Fibroblast of lung (primary cell): ENCODE results near the gene PTER. TPM values are rescaled to one million over a fixed set of nuclear protein-coding genes. Genes with fewer than 3 reads are reported as not detected.

ENCODE experiments used
- DNase-seq, 2 donors: peaks; one replicate each; pipeline versions ENCODE4 v3.0.0 to v3.0.0-alpha.2; 2010; ENCODE audit warnings: low read depth in 2 of 2
- H2AFZ ChIP-seq: 2 replicates; pipeline ENCODE4 v1.5.1; 2012; ENCODE audit warnings: low read length, control low read depth, inconsistent platforms
- H3K27ac ChIP-seq: 2 replicates; pipeline ENCODE4 v1.5.1; 2011; ENCODE audit warnings: low read length, control low read depth; ENCODE audit not compliant: insufficient read depth
- H3K27me3 ChIP-seq: 2 replicates; pipeline ENCODE4 v1.5.1; 2011; ENCODE audit warnings: mild to moderate bottlenecking, low read length; ENCODE audit not compliant: control insufficient read depth, insufficient read depth
- H3K36me3 ChIP-seq: 2 replicates; pipeline ENCODE4 v1.5.1; 2011; ENCODE audit warnings: low read length; ENCODE audit not compliant: control insufficient read depth, insufficient read depth
- H3K4me1 ChIP-seq: 2 replicates; pipeline ENCODE4 v1.5.1; 2011; ENCODE audit warnings: low read length; ENCODE audit not compliant: control insufficient read depth, insufficient read depth; ENCODE audit errors: extremely low read depth
- H3K4me2 ChIP-seq: 2 replicates; pipeline ENCODE4 v1.5.1; 2011; ENCODE audit warnings: low read length, control low read depth; ENCODE audit not compliant: insufficient read depth; ENCODE audit errors: extremely low read depth
- H3K4me3 ChIP-seq, 4 experiments: fragments of 200-600 bp in 1 of 4; sonication (generic) in 1 of 4; replicated peaks in 1 of 4; 2 replicates each; pipeline ENCODE4 v1.5.1; 2011 to 2016; ENCODE audit warnings: low read length in 4 of 4, low read depth in 3 of 4, mild to moderate bottlenecking in 3 of 4, control low read depth in 2 of 4, inconsistent platforms in 1 of 4, mixed read lengths in 1 of 4; ENCODE audit not compliant: insufficient read depth in 1 of 4; ENCODE audit errors: control extremely low read depth in 1 of 4
- H3K79me2 ChIP-seq: 2 replicates; pipeline ENCODE4 v1.5.1; 2012; ENCODE audit warnings: mild to moderate bottlenecking, low read length, inconsistent platforms; ENCODE audit not compliant: control insufficient read depth, insufficient read depth
- H3K9ac ChIP-seq: 2 replicates; pipeline ENCODE4 v1.5.1; 2011; ENCODE audit warnings: mild to moderate bottlenecking, low read length, control low read depth; ENCODE audit not compliant: insufficient read depth
- H3K9me3 ChIP-seq: 2 replicates; pipeline ENCODE4 v1.5.1; 2012; ENCODE audit warnings: low read depth, low read length; ENCODE audit not compliant: control insufficient read depth, insufficient read depth
- H4K20me1 ChIP-seq: 2 replicates; pipeline ENCODE4 v1.5.1; 2011; ENCODE audit warnings: low read length; ENCODE audit not compliant: control insufficient read depth, insufficient read depth; ENCODE audit errors: extremely low read depth
- EZH2 ChIP-seq: IDR thresholded peaks from 2 replicates; pipeline ENCODE4 v1.5.1; 2012; ENCODE audit warnings: low read length, control low read depth, mild to moderate bottlenecking; ENCODE audit errors: missing control alignments
- polyA plus RNA-seq, 2 donors: library from polyadenylated mRNA; depleted of rRNA in 1 of 2; stranded (reverse) in 1 of 2; unstranded in 1 of 2; fragments of >200 nt; gene quantifications; 2 replicates each; pipeline ENCODE4 v1.2.1, GENCODE V29; 2011 to 2012; ENCODE audit warnings: missing spikeins in 1 of 2
- total RNA-seq: library from RNA; depleted of rRNA; stranded (reverse); fragments of >200 nt; gene quantifications from 2 replicates; pipeline ENCODE4 v1.2.1, GENCODE V29; 2014
- TF ChIP-seq, protein P1 (sequence below), 2 donors: IDR thresholded peaks in 1 of 2; conservative IDR thresholded peaks in 1 of 2; 1 replicate in 1 of 2; 2 replicates in 1 of 2; pipeline ENCODE4 v1.5.1; 2011 to 2012; ENCODE audit warnings: low read length in 2 of 2, control low read depth in 1 of 2, inconsistent platforms in 1 of 2, low read depth in 1 of 2, mild to moderate bottlenecking in 1 of 2

The PTER gene
- total and polyA plus RNA-seq, 2 donors (not counting 1 experiment from before 2014, with no cell fraction given): 8.8 to 10.4 TPM

DNA sequence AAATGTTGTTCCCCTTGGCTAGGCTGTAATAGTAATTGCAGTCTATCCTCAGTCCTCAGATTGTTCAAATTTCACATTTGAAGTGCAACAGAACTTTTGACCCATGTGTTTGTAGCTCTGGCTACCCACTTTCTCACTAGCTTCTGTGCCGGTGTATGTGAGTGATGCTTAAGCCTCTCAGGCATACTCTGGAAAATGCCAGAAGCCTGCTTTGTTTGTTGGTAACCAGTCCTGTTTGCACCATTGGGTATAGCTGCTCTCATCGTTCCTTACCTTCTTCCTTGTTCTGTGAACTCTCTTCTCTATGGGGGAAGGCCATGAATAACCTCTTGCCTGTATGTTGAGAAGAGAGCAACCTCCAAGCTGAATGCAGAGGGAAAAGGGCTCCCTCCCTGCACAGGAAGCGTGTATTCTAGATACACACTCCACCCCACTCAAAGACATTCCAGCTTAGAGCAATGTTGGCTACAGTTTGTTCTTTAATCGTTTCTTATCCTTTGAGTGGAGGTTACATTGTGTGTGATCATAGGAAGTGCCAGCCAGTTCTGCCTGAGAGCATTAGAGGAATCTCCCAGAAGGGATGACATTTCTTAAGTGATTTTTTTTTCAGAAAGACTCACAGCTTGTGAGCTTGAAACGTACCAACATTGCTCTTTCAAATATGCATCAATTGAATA, 44.4 kb downstream of the PTER start:
- no peaks in the 10 kb centered on the region for H3K27me3 ChIP-seq
- H3K79me2 ChIP-seq: no peaks in the 10 kb centered on the region
- H3K4me3 ChIP-seq: no peak overlapping the region
- H3K27ac ChIP-seq: no peak overlapping the region
- H2AFZ ChIP-seq: no peak overlapping the region
- TF ChIP-seq, protein P1, sequence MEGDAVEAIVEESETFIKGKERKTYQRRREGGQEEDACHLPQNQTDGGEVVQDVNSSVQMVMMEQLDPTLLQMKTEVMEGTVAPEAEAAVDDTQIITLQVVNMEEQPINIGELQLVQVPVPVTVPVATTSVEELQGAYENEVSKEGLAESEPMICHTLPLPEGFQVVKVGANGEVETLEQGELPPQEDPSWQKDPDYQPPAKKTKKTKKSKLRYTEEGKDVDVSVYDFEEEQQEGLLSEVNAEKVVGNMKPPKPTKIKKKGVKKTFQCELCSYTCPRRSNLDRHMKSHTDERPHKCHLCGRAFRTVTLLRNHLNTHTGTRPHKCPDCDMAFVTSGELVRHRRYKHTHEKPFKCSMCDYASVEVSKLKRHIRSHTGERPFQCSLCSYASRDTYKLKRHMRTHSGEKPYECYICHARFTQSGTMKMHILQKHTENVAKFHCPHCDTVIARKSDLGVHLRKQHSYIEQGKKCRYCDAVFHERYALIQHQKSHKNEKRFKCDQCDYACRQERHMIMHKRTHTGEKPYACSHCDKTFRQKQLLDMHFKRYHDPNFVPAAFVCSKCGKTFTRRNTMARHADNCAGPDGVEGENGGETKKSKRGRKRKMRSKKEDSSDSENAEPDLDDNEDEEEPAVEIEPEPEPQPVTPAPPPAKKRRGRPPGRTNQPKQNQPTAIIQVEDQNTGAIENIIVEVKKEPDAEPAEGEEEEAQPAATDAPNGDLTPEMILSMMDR (conservative IDR thresholded peaks at IDR 0.05 in 1 of 2, IDR thresholded peaks at IDR 0.05 in 1 of 2; ENCODE audit: low read depth in 1 of 2, low read length in 2 of 2): no peak
- no peak for TF ChIP-seq EZH2
- no peaks in the 10 kb centered on the region for H3K4me1 ChIP-seq
- no peaks in the 10 kb centered on the region for H4K20me1 ChIP-seq
- H3K9me3 ChIP-seq: no peaks in the 10 kb centered on the region
- DNase-seq: no peak
- no peak overlapping the region for H3K4me2 ChIP-seq
- no peak overlapping the region for H3K9ac ChIP-seq
- H3K36me3 ChIP-seq: no peaks in the 10 kb centered on the region

DNA sequence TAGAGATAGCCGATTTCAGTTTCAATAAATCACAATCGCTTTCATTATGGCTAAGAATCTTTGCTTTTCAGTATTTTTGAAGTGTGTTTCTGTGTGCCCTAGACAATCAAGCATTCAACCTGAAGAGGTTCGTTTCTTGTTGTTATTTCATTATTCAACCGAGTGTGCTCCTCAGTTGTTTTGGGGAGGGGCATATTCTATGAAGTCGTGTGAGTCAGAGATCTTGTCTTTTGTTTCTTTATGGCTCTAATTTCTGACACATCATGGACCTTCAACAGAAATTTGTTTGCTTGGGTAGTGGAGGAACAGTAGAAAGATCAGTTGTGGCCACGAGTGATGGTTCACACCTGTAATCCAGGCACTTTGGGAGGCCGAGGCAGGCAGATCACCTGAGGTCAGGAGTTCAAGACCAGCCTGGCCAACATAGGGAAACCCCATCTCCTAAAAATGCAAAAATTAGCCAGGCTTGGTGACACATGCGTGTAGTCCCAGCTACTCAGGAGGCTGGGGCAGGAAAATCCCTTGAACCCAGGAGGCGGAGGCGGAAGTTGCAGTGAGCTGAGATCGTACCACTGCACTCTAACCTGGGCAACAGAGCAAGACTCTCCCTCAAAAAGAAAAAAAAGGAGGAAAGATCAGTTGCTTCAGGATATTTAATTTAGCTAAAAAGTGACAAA, 46.6 kb downstream of the PTER start:
- no peaks in the 10 kb centered on the region for H3K4me1 ChIP-seq
- DNase-seq: no peak
- H3K79me2 ChIP-seq: no peaks in the 10 kb centered on the region
- no peak overlapping the region for H3K27ac ChIP-seq
- H3K4me3 ChIP-seq: no peak overlapping the region
- no peaks in the 10 kb centered on the region for H3K36me3 ChIP-seq
- TF ChIP-seq EZH2: no peak
- TF ChIP-seq, protein P1 (conservative IDR thresholded peaks at IDR 0.05 in 1 of 2, IDR thresholded peaks at IDR 0.05 in 1 of 2; ENCODE audit: low read depth in 1 of 2, low read length in 2 of 2): no peak
- no peaks in the 10 kb centered on the region for H3K27me3 ChIP-seq
- no peak overlapping the region for H2AFZ ChIP-seq
- no peaks in the 10 kb centered on the region for H3K9me3 ChIP-seq
- H3K4me2 ChIP-seq: no peak overlapping the region
- no peaks in the 10 kb centered on the region for H4K20me1 ChIP-seq
- no peak overlapping the region for H3K9ac ChIP-seq

- Histone ChIP-seq H4K20me1 (no peaks in the 10 kb centered on the region), H3K79me2 (no peaks in the 10 kb centered on the region), H2AFZ (no peak overlapping the region), H3K9me3 (no peaks in the 10 kb centered on the region), H3K9ac (no peak overlapping the region), H3K27ac (no peak overlapping the region), H3K27me3 (no peaks in the 10 kb centered on the region), H3K4me3 (no peak overlapping the region), H3K4me1 (no peaks in the 10 kb centered on the region), H3K4me2 (no peak overlapping the region), H3K36me3 (no peaks in the 10 kb centered on the region)
- DNase-seq: no peak
- TF ChIP-seq EZH2: no peak
- TF ChIP-seq, protein P1 (conservative IDR thresholded peaks at IDR 0.05 in 1 of 2, IDR thresholded peaks at IDR 0.05 in 1 of 2; ENCODE audit: low read depth in 1 of 2, low read length in 2 of 2): no peak
Measured at GRCh38 chr10:16490511-16490910, 53.7 kb downstream of the PTER start.
